ENCODE results near the gene TNFAIP8L1.

GRCh38 chr19:4619668-4620294 lies 19.5 kb upstream of the TNFAIP8L1 start:
- no peak for TF ChIP-seq POLR2AphosphoS5 (IDR thresholded peaks at IDR 0.05; ENCODE audit: borderline replicate concordance, low read depth, low read length)
- no peak for TF ChIP-seq EZH2 (IDR thresholded peaks at IDR 0.05)
- no peak for TF ChIP-seq FOXP2 (optimal IDR thresholded peaks at IDR 0.05; ENCODE audit: control extremely low read depth, extremely low read length, insufficient read depth)
